ENCODE results near the gene BPIFB6. TPM values are rescaled to one million over a fixed set of nuclear protein-coding genes. Genes with fewer than 3 reads are reported as not detected.

Gene BPIFB6
- total and polyA plus RNA-seq, 4 donors = not detected

DNA sequence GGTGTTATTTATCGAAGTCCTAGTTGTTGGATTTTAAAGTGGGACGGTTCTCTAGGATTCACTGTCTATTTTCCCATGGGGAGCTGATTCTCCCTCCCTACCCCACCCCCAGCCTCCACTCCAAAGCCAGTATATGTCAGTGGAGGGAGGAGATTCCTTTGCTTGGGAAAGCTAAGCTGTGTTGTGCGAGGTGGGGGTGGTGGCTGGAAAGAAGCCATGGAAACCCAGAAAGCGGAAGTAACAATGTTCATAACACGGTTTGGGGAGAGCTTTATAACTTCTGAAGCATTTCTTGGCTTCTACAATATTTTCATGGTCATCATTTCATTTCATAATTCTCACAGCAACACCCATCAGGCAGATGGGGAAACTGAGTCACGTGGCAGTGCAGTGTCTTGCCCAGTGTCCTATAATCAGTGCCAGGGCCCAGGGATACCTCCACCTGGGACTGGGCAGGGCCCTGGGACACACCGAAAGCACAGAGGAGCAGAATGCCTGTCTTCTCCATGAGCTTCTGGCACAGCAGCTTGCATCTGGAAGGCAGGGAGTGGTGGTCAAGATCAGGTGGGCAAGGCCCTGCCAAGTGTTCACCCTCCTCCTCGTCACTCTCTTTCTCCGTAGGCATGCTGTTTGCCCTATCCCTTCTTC is 31.7 kb upstream of the BPIFB6 start:
- Histone ChIP-seq H3K4me1 (ENCODE audit: control insufficient read depth in 4 of 4, insufficient read depth in 4 of 4, low read length in 3 of 4) (no peaks in the 10 kb centered on the region), H3K36me3 (ENCODE audit: control insufficient read depth in 4 of 4, insufficient read depth in 3 of 4, low read depth in 1 of 4, low read length in 3 of 4) (no peaks in the 10 kb centered on the region), H3K9me3 (ENCODE audit: control insufficient read depth in 4 of 4, low read length in 3 of 4) (peaks cover 0 to 8% (median 3%) of the 10 kb centered on the region in 4 donors), H3K9ac (ENCODE audit: low read depth in 1 of 2, low read length in 2 of 2) (no peak overlapping the region), H3K27me3 (ENCODE audit: control insufficient read depth in 4 of 4, insufficient read depth in 4 of 4, low read length in 3 of 4) (no peaks in the 10 kb centered on the region), H3K4me3 (ENCODE audit: low read depth in 1 of 3, low read length in 3 of 3) (no peak overlapping the region), H3K27ac (ENCODE audit: low read depth in 1 of 2, low read length in 2 of 2) (no peak overlapping the region)
- DNase-seq (ENCODE audit: low spot score) = no peak
- 67% methylated on average over 9 of the region's 9 CpGs for WGBS
- no peak for TF ChIP-seq NR2F2 (IDR thresholded peaks at IDR 0.05)
- TF ChIP-seq TAF1 (conservative IDR thresholded peaks at IDR 0.05) = no peak
- no peak for TF ChIP-seq FOXA2 (IDR thresholded peaks at IDR 0.05)
- no peak for TF ChIP-seq EGR1 (IDR thresholded peaks at IDR 0.05; ENCODE audit: low read depth in 2 of 2)
- TF ChIP-seq HNF4G (IDR thresholded peaks at IDR 0.05) = no peak
- TF ChIP-seq SP1 (IDR thresholded peaks at IDR 0.05) = no peak
- TF ChIP-seq FOXA1 (IDR thresholded peaks at IDR 0.05) = no peak
- no peak for TF ChIP-seq RXRA (IDR thresholded peaks at IDR 0.05)
- TF ChIP-seq, protein P1, sequence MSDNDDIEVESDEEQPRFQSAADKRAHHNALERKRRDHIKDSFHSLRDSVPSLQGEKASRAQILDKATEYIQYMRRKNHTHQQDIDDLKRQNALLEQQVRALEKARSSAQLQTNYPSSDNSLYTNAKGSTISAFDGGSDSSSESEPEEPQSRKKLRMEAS (IDR thresholded peaks at IDR 0.05) = no peak
- TF ChIP-seq, protein P2, sequence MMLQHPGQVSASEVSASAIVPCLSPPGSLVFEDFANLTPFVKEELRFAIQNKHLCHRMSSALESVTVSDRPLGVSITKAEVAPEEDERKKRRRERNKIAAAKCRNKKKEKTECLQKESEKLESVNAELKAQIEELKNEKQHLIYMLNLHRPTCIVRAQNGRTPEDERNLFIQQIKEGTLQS (IDR thresholded peaks at IDR 0.05) = no peak
- no peak for TF ChIP-seq JUND (IDR thresholded peaks at IDR 0.05)
- TF ChIP-seq, protein P3, sequence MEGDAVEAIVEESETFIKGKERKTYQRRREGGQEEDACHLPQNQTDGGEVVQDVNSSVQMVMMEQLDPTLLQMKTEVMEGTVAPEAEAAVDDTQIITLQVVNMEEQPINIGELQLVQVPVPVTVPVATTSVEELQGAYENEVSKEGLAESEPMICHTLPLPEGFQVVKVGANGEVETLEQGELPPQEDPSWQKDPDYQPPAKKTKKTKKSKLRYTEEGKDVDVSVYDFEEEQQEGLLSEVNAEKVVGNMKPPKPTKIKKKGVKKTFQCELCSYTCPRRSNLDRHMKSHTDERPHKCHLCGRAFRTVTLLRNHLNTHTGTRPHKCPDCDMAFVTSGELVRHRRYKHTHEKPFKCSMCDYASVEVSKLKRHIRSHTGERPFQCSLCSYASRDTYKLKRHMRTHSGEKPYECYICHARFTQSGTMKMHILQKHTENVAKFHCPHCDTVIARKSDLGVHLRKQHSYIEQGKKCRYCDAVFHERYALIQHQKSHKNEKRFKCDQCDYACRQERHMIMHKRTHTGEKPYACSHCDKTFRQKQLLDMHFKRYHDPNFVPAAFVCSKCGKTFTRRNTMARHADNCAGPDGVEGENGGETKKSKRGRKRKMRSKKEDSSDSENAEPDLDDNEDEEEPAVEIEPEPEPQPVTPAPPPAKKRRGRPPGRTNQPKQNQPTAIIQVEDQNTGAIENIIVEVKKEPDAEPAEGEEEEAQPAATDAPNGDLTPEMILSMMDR (IDR thresholded peaks at IDR 0.05; ENCODE audit: low read depth, low read length, missing input control) = no peak
- TF ChIP-seq, protein P4, sequence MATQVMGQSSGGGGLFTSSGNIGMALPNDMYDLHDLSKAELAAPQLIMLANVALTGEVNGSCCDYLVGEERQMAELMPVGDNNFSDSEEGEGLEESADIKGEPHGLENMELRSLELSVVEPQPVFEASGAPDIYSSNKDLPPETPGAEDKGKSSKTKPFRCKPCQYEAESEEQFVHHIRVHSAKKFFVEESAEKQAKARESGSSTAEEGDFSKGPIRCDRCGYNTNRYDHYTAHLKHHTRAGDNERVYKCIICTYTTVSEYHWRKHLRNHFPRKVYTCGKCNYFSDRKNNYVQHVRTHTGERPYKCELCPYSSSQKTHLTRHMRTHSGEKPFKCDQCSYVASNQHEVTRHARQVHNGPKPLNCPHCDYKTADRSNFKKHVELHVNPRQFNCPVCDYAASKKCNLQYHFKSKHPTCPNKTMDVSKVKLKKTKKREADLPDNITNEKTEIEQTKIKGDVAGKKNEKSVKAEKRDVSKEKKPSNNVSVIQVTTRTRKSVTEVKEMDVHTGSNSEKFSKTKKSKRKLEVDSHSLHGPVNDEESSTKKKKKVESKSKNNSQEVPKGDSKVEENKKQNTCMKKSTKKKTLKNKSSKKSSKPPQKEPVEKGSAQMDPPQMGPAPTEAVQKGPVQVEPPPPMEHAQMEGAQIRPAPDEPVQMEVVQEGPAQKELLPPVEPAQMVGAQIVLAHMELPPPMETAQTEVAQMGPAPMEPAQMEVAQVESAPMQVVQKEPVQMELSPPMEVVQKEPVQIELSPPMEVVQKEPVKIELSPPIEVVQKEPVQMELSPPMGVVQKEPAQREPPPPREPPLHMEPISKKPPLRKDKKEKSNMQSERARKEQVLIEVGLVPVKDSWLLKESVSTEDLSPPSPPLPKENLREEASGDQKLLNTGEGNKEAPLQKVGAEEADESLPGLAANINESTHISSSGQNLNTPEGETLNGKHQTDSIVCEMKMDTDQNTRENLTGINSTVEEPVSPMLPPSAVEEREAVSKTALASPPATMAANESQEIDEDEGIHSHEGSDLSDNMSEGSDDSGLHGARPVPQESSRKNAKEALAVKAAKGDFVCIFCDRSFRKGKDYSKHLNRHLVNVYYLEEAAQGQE (IDR thresholded peaks at IDR 0.05) = no peak

DNA sequence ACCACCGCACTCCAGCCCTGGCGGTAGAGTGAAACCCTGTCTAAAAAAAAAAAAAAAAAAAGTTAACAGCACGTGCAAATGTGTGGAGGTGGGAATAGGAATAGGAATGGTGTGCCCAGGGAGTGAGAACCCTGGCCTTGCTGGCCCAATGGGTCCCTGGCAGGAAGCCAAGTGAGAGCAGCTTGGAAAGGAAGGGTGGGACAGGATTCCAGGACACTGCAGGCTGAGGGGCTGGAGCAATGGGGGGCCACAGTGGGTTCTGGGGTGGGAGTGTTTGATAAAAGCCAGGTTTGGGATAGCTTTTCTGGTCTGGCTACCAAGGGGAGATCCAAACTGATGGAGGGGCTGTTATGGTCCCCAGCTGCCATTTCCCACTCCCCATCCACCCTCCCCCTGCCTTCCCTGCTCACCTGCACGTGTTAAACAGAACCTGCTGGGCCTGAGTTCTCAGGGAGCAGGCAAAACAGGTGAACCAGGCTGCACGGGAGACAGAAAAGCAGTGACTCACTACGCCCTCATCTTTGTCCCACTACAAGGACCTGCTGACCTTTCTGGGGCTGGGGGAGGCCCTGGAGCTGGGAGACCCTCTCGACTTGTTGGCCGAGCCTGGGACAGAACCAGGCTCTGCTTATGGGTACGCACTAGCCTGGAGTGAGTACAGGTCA is 30.5 kb upstream of the BPIFB6 start:
- Histone ChIP-seq H3K9ac (ENCODE audit: low read depth in 1 of 2, low read length in 2 of 2) (no peak overlapping the region), H3K4me3 (ENCODE audit: low read depth in 1 of 3, low read length in 3 of 3) (no peak overlapping the region), H3K9me3 (ENCODE audit: control insufficient read depth in 4 of 4, low read length in 3 of 4) (peaks cover 0 to 2% (median under 1%) of the 10 kb centered on the region in 4 donors), H3K27me3 (ENCODE audit: control insufficient read depth in 4 of 4, insufficient read depth in 4 of 4, low read length in 3 of 4) (no peaks in the 10 kb centered on the region), H3K27ac (ENCODE audit: low read depth in 1 of 2, low read length in 2 of 2) (no peak overlapping the region), H3K36me3 (ENCODE audit: control insufficient read depth in 4 of 4, insufficient read depth in 3 of 4, low read depth in 1 of 4, low read length in 3 of 4) (no peaks in the 10 kb centered on the region), H3K4me1 (ENCODE audit: control insufficient read depth in 4 of 4, insufficient read depth in 4 of 4, low read length in 3 of 4) (no peaks in the 10 kb centered on the region)
- TF ChIP-seq TAF1 (conservative IDR thresholded peaks at IDR 0.05) = no peak
- TF ChIP-seq, protein P1 (IDR thresholded peaks at IDR 0.05) = no peak
- TF ChIP-seq, protein P5, sequence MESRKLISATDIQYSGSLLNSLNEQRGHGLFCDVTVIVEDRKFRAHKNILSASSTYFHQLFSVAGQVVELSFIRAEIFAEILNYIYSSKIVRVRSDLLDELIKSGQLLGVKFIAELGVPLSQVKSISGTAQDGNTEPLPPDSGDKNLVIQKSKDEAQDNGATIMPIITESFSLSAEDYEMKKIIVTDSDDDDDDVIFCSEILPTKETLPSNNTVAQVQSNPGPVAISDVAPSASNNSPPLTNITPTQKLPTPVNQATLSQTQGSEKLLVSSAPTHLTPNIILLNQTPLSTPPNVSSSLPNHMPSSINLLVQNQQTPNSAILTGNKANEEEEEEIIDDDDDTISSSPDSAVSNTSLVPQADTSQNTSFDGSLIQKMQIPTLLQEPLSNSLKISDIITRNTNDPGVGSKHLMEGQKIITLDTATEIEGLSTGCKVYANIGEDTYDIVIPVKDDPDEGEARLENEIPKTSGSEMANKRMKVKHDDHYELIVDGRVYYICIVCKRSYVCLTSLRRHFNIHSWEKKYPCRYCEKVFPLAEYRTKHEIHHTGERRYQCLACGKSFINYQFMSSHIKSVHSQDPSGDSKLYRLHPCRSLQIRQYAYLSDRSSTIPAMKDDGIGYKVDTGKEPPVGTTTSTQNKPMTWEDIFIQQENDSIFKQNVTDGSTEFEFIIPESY (IDR thresholded peaks at IDR 0.05) = no peak
- no peak for DNase-seq (ENCODE audit: low spot score)
- 71% methylated on average over 9 of the region's 9 CpGs for WGBS
